HepG2 (cell line): ENCODE measurements around the gene CROCC. TPM values are rescaled to one million over a fixed set of nuclear protein-coding genes. Genes with fewer than 3 reads are reported as not detected.

Experiments
- ATAC-seq: fragments of 200-7000 bp; cut with Tn5 transposase; 3 replicates; pipeline ENCODE4 v1.9.1; 2020; ENCODE audit warnings: mild to moderate bottlenecking, moderate library complexity
- BruUV-seq: library from RNA; stranded (reverse); fragments of 400-500 nt; replicated peaks from 2 replicates; lab custom pipeline; 2021; lab: Mats Ljungman, UMichigan
- CTCF ChIA-PET: fragments of 300-600 bp; formaldehyde crosslinking; extraction: SDS; loops from one replicate; lab custom pipeline; 2021; ENCODE audit warnings: low total read pairs, inconsistent platforms, low intra/inter-chr PET ratio; lab: Yijun Ruan, JAX
- POLR2A ChIA-PET: fragments of 350-600 bp; sonication (Branson Sonifier 250); formaldehyde crosslinking; loops from one replicate; lab custom pipeline; 2020; ENCODE audit warnings: antibody characterized with exemption, inconsistent platforms; lab: Yijun Ruan, JAX
- DNase-seq: peaks from one replicate; pipeline ENCODE4 v3.0.0-alpha.2; 2015; ENCODE audit warnings: low spot score
- FAIRE-seq: peaks from 3 replicates; lab custom pipeline; 2011; peaks lifted over from hg19 to GRCh38; lab: Jason Lieb, UNC
- H2AFZ ChIP-seq: one replicate; pipeline ENCODE4 v1.6.1; 2011; ENCODE audit warnings: low read length, inconsistent platforms
- H3K27ac ChIP-seq: fragments of 300-600 bp; 3 replicates; pipeline ENCODE4 v1.8.0; 2011; ENCODE audit warnings: mixed run types, mild to moderate bottlenecking, mixed read lengths, low read length, inconsistent platforms; ENCODE audit not compliant: insufficient read depth; ENCODE audit errors: extremely low read length
- H3K27me3 ChIP-seq, 2 experiments: fragments of 200-600 bp in 1 of 2; 2 replicates in 1 of 2; 3 replicates in 1 of 2; pipeline versions ENCODE4 v1.6.0 to v1.8.0; 2011; ENCODE audit warnings: low read length in 2 of 2, mild to moderate bottlenecking in 2 of 2, moderate library complexity in 2 of 2, inconsistent platforms in 1 of 2; ENCODE audit not compliant: insufficient read depth in 2 of 2, control insufficient read depth in 1 of 2
- H3K36me3 ChIP-seq, 2 experiments: fragments of 200-600 bp in 1 of 2; replicated peaks in 1 of 2; 2 replicates in 1 of 2; 3 replicates in 1 of 2; pipeline versions ENCODE4 v1.5.1 to v1.8.0; 2011; ENCODE audit warnings: low read length in 2 of 2, inconsistent platforms in 1 of 2; ENCODE audit not compliant: insufficient read depth in 2 of 2, control insufficient read depth in 1 of 2
- H3K4me1 ChIP-seq: 2 replicates; pipeline ENCODE4 v1.5.1; 2012; ENCODE audit warnings: low read length, inconsistent platforms; ENCODE audit not compliant: insufficient read depth
- H3K4me2 ChIP-seq: 2 replicates; pipeline ENCODE4 v1.6.0; 2011; ENCODE audit warnings: low read depth, low read length, inconsistent platforms
- H3K4me3 ChIP-seq, 3 experiments: fragments of 200-600 bp in 1 of 3; sonication (generic), shearing (Covaris generic) in 1 of 3; replicated peaks in 1 of 3; 2 replicates each; pipeline ENCODE4 v1.5.1; 2011 to 2016; ENCODE audit warnings: low read length in 3 of 3, inconsistent platforms in 2 of 3, low read depth in 2 of 3, mild to moderate bottlenecking in 2 of 3, control low read depth in 1 of 3, mixed read lengths in 1 of 3; ENCODE audit not compliant: insufficient read depth in 1 of 3
- H3K79me2 ChIP-seq: one replicate; pipeline ENCODE4 v1.6.1; 2011; ENCODE audit warnings: low read length, inconsistent platforms; ENCODE audit not compliant: insufficient read depth
- H3K9ac ChIP-seq: 2 replicates; pipeline ENCODE4 v1.6.0; 2011; ENCODE audit warnings: mild to moderate bottlenecking, low read depth, low read length, inconsistent platforms; ENCODE audit not compliant: insufficient read depth
- H3K9me3 ChIP-seq: 2 replicates; pipeline ENCODE4 v1.5.1; 2012; ENCODE audit warnings: mild to moderate bottlenecking, low read length
- H4K20me1 ChIP-seq: 2 replicates; pipeline ENCODE4 v1.6.0; 2011; ENCODE audit warnings: inconsistent platforms, mild to moderate bottlenecking, low read length, moderate library complexity; ENCODE audit not compliant: insufficient read depth
- ARID5B ChIP-seq: IDR thresholded peaks from 2 replicates; pipeline ENCODE4 v1.4.0; 2020; ENCODE audit warnings: mild to moderate bottlenecking, missing genetic modification reagents
- ATF6 ChIP-seq: sonication (generic); formaldehyde crosslinking; conservative IDR thresholded peaks from 2 replicates; pipeline ENCODE4 v1.4.0; 2020; ENCODE audit warnings: missing genetic modification reagents
- GTF3A ChIP-seq: sonication (generic); formaldehyde crosslinking; conservative IDR thresholded peaks from 2 replicates; pipeline ENCODE4 v1.4.0; 2020; ENCODE audit warnings: mild to moderate bottlenecking, missing genetic modification reagents
- HOXD1 ChIP-seq: sonication (generic); formaldehyde crosslinking; IDR thresholded peaks from 2 replicates; pipeline ENCODE4 v1.5.0; 2020; ENCODE audit warnings: missing genetic modification reagents
- ISX ChIP-seq: sonication (generic); formaldehyde crosslinking; conservative IDR thresholded peaks from 2 replicates; pipeline ENCODE4 v1.5.0; 2020; ENCODE audit warnings: missing genetic modification reagents
- RARA ChIP-seq: IDR thresholded peaks from 2 replicates; pipeline ENCODE4 v1.6.1; 2016; ENCODE audit warnings: missing genetic modification reagents, missing compliant biosample characterization
- SP2 ChIP-seq: sonication (generic); formaldehyde crosslinking; IDR thresholded peaks from 2 replicates; pipeline ENCODE4 v1.5.1; 2020; ENCODE audit warnings: mild to moderate bottlenecking, missing genetic modification reagents
- TCF7 ChIP-seq: sonication (generic); IDR thresholded peaks from 2 replicates; pipeline ENCODE4 v1.6.1; 2016; ENCODE audit warnings: antibody characterized with exemption, low read depth
- ZBTB3 ChIP-seq: sonication (generic); formaldehyde crosslinking; IDR thresholded peaks from 2 replicates; pipeline ENCODE4 v1.4.0; 2020; ENCODE audit warnings: low read depth, mild to moderate bottlenecking, moderate library complexity, missing genetic modification reagents, borderline replicate concordance
- ZNF232 ChIP-seq: sonication (generic); formaldehyde crosslinking; IDR thresholded peaks from 2 replicates; pipeline ENCODE4 v1.4.0; 2020; ENCODE audit warnings: missing genetic modification reagents, borderline replicate concordance
- ZNF333 ChIP-seq: sonication (generic); formaldehyde crosslinking; IDR thresholded peaks from 2 replicates; pipeline ENCODE4 v1.4.0; 2020; ENCODE audit warnings: mild to moderate bottlenecking, missing genetic modification reagents, borderline replicate concordance
- ZNF766 ChIP-seq: sonication (generic); formaldehyde crosslinking; IDR thresholded peaks from 2 replicates; pipeline ENCODE4 v1.5.0; 2020; ENCODE audit warnings: missing genetic modification reagents, borderline replicate concordance
- WGBS: methylation state at CpG from one replicate; pipeline ENCODE4 v1.1.6; 2017; ENCODE audit warnings: low lambda C conversion rate; 5-methylcytosine and 5-hydroxymethylcytosine counted together
- in situ Hi-C: cut with HindIII; loops from 2 replicates; pipeline ENCODE4 v1.10.0; 2017; ENCODE audit warnings: low pct_unique_long_range_greater_than_20kb; ENCODE audit not compliant: extremely low pct_ligation_motif_present
- intact Hi-C: fragments of 100-400 bp; cut with micrococcal nuclease; formaldehyde crosslinking; loops from one replicate; pipeline ENCODE4 v1.10.0; 2022; ENCODE audit not compliant: unreplicated experiment
- polyA plus RNA-seq, 8 experiments: library from polyadenylated mRNA; depleted of rRNA in 3 of 8; stranded (reverse) in 7 of 8; unstranded in 1 of 8; fragments of >200 nt; fragmentation: Illumina TruSeq in 4 of 8; extraction: Trizol in 4 of 8; gene quantifications; 2 replicates each; pipeline versions ENCODE4 v1.2.1 to v1.2.3, GENCODE V29; 2011 to 2016; ENCODE audit warnings: low read depth in 4 of 8, missing spikeins in 1 of 8, mixed read lengths in 1 of 8; ENCODE audit not compliant: insufficient read depth in 1 of 8
- total RNA-seq, 5 experiments: library from RNA; depleted of rRNA; stranded (reverse); fragments of >200 nt; fragmentation: Illumina TruSeq; extraction: Trizol; gene quantifications; 2 replicates each; pipeline ENCODE4 v1.2.3, GENCODE V29; 2016; ENCODE audit warnings: low read depth in 1 of 5

CROCC gene
- total and polyA plus RNA-seq, 2 of the 13 experiments (the other 11 are each of a cell fraction or from before 2014, with no cell fraction given) = 7.8 to 15.5 TPM

GRCh38 chr1:16981269-16981849 lies 59.6 kb downstream of the CROCC start (continued):
- TF ChIP-seq ZNF232 (CRISPR knock-in tag) (no peak), HOXD1 (CRISPR knock-in tag) (no peak), ZNF333 (CRISPR knock-in tag) (no peak), ISX (CRISPR knock-in tag) (no peak), ATF6 (CRISPR knock-in tag) (no peak)

GRCh38 chr1:16982902-16983301 lies 61.2 kb downstream of the CROCC start:
- H3K9me3 ChIP-seq = no peaks in the 10 kb centered on the region
- H3K27ac ChIP-seq = no peak overlapping the region
- H3K79me2 ChIP-seq = no peaks in the 10 kb centered on the region
- peak; percentile 3; the same call in 2 of the 3 replicates for ATAC-seq
- WGBS = 12% methylated on average over 11 of the region's 11 CpGs
- H3K9ac ChIP-seq = no peak overlapping the region
- no peak for TF ChIP-seq ZBTB3 (CRISPR knock-in tag)
- no peak for TF ChIP-seq RARA
- TF ChIP-seq TCF7 = no peak
- TF ChIP-seq ARID5B (CRISPR knock-in tag) = no peak
- TF ChIP-seq GTF3A = no peak
- TF ChIP-seq SP2 (CRISPR knock-in tag) = no peak
- TF ChIP-seq ZNF766 (CRISPR knock-in tag) = no peak
- TF ChIP-seq, all 625 proteins: peak for 0
- no peaks in the 10 kb centered on the region for H4K20me1 ChIP-seq
- no TSS peak for BruUV-seq
- H3K4me3 ChIP-seq = peak overlapping the region in 1 of 3 experiments; percentile 49; a peak in 2 of 6 replicates
- H3K36me3 ChIP-seq = no peaks in the 10 kb centered on the region
- intact Hi-C loops (no loop called here), in situ Hi-C loops (no loop called here)
- H3K27me3 ChIP-seq = peaks cover 4 to 30% of the 10 kb centered on the region in 2 experiments; a peak in 3 of 5 replicates
- peak overlapping the region; percentile 0 for H2AFZ ChIP-seq
- no peak for DNase-seq
- FAIRE-seq = no peak
- CTCF ChIA-PET = no interaction called here
- peaks cover 41% of the 10 kb centered on the region for H3K4me1 ChIP-seq
- H3K4me2 ChIP-seq = peak overlapping the region; percentile 75
- POLR2A ChIA-PET = no interaction called here
